NCI-H1436 (cell line): Measurements from ENCODE around the gene PEX11B.

ENCODE experiments used
- DNase-seq: peaks from one replicate; lab custom pipeline; 2025; lab: John Stamatoyannopoulos, UW

PEX11B gene

DNA sequence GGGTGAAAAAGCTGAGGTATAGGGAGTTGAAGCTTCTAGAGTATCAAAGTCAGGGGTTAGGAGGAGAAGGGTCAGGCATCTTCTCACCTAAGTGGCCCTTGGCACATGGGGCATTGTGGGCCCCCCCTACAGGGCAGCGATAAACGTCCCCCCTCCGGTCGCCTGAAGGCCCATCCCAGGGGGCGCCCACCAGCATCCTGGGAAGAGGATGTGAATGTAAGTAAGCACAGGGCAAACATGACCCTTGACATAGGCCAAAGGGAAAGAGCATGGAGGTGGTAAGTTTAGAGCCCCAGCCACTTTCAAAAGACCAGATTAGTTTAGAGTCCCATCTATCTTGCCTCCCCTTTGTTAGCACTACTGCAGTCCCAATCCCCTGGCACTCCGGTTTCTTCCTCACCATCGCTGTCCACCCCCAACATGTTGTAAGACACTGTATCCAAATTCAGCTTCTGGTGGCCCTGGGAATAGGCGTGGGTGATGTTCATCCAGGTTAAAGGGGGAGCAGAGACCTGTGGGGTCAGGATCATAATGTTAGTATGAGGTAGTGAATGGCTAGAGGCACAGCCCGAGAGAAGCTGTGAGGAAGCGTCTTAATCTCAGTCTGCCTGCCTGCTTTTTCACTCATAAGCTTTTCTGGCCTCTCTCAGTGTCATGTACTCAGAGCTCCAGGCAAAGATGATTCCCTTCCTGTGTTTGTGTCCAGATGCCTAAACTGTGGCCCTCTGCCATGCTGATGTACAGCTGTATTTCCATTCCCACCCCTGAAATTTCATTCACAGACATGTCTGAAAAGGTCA, 11.4 kb downstream of the PEX11B start:
- DNase-seq: no peak

DNA sequence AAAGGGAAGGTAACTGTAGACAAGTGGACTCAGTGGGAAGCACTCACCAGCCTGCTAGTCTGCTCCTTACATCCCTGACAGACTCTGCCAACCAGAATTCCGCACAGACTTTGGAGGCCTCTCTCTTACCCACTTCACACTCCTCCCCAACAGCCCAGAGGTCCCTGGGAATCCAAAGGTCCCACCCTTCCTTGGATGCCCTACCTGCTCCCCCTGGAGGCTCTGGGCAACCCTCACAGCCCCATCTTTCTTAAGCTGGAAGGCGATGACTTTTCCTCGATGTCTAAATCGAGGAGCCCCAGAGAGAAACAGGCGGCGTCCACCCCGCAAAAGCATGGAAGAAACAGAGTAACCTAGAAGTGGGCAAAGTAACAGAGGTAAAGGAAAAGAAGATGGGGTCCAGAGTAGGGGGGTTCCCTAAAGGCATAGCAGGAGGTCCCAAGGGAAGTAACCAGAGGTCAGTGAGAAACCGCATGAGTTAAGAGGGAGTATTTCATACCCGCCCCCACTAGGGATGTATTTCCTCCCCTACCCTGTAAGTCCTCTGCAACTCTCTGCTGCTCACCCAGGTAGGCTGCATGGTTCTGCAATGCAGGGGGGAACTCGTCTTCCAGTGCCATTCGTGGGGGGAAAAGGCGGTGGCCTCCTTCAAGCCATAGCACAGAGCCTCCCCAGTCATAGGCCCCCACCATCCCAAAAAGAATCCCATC, 17.1 kb downstream of the PEX11B start:
- DNase-seq: no peak

DNA sequence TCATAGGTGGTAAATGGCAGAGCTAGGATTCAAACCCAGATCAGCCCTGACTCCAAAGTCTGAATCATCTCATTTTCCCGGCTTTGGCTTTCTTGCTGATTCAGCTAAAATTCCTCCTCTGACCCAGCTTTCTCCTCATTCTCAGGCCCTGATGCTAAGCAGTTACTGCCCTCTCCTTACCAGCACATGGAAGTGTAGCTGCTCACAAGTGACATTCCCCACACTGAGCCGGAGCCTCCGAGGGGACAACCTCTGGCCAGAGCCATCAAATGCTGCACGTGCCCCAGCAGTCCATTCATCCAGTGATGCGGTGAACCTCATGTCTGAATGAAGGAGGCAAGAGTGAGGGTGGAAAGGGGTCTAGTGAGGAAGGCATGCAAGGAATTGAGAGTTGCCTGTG, 19.8 kb downstream of the PEX11B start:
- no peak for DNase-seq

DNA sequence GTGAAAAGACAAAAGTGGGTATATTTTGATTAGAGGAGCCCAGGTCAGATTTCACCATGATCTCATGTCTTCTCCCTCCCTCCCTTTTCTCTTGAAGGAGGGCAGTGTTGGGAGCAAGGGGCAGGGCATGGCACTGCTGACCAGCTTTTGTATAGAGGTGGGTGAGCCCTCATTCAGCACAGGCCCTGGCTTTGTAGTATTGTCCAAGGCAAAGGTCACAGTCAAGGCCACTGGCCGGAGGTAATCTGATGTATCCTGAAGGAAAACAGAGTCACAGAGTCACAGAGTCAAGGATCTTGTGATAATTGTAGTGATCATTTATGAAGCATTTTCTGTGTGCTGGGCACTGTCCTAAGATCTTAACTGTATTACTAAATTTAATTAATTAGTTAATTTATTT, 20.5 kb downstream of the PEX11B start:
- DNase-seq: no peak

DNA sequence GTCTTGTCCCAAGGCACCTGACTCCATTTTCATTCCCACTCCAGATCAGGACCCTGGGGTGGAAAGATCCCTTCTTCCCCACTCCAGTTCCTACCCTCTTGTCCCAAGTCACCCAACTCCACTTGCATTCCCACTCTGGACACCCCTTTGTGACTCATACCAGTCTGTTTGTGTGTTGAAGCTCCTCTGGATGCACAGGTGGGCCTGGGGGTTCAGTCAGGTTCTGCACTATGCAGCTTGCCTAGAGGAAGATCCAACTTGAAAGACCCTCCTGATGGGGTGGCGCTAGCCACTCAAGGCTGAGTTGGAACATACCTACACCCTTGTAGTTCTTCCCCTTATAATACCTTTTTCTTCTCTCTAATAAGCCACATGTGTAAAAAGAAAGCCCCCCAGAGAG, 23.0 kb downstream of the PEX11B start:
- DNase-seq: no peak

DNA sequence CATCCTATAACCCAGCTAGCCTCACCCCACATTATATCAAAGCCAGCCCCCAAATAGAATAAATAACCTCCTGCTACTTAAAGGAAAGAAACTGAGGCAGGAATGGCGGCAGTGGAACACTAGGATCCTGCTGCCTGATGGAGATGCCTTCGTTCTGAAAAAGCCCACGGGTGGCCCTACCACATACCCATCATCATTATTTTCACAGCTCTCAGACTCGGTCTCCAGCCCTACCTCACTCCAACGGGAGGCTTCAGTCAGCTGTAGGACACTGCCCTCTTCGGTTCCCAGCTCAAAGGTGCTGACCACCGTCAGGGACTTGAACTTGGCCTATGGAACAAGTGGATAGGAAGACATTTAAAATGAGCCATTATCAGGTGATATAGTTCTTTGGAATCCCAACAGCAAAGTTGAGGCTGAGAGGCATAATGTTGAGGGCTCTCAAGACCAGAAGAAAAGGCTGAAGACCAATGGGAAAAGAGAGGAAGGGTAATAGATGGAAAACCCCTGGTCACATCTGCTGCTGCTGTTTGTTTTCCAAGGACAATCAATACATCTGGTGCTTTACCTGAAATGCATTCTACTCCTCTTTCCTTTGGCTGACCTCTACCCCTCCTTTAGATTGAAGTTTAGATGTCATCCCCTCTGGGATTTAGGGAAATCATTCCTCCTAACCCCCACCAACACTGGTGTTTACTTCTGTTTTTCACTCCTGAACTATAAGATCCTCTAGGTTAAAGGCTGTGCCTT, 25.0 kb downstream of the PEX11B start:
- DNase-seq: no peak

DNA sequence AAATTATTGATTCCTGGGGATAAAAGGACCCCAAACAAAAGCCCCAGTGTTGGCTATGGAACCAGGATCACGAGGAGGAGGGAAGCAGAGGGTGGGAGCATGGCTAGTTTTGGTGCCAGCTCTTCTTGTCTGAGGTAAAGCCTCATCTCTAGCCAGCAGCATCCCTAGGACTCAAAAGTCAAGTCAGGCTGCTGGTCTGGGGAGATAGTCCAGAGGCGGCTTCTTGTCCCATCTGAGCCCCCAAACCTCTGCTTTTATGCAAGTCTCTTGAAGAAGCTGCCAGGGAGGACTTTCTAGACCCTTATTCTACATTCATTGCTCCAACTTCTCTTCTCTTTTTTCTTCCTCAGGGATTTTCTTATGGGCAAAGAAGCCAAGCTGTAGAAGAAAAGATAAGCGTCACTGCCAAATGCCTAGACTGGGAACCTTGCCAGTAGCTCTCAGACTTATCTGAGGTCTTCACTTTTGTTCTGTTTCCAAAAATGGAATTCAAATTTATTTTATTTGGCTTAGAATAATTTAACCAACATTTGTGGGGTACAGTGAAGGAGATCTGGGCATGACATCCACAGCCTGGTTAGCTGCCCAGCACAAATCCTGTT, 25.9 kb downstream of the PEX11B start:
- no peak for DNase-seq

DNA sequence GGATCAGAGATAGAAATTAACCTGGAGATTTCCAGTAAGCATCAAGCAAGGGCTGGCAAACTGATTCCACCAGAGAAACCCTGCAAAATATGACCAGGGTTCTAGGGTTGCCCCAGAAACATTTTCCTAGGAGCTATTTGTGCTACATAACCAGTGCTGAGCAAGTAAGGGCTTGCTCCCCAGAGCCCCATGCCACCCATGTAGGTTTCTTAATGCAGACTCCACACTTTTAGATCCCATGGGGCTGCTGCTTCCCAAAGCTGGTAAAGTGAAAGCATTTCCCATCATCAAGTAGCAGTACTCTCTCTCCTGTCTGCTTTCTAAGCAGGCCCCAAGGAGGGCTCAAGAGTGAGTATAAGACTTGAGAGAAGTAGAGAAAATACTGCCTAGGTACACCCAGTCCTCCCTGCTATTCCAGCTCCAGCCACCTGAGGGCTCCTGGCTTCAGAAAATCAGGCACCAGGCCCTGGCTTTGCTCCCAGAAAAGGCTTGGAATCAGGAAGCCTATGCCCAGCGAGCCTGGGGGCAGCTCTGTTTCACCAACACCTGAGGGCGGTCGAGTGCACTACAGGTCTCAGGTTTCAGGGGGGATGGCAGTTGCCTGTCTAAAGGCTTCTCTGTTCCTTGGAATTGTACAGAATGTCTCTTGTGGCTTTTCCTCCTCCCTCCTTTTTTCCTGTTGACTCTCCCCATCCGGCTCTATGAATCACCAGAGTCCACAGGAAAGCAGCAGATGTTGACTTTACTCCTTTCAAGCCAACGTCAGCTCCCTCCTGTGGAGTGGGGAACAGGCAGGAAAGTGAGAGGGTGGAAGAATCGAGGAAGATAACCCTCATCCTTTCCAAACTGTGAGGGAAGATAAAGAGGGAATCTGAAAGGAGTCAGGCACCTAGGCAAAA, 26.7 kb downstream of the PEX11B start:
- peak; percentile 83 for DNase-seq

DNA sequence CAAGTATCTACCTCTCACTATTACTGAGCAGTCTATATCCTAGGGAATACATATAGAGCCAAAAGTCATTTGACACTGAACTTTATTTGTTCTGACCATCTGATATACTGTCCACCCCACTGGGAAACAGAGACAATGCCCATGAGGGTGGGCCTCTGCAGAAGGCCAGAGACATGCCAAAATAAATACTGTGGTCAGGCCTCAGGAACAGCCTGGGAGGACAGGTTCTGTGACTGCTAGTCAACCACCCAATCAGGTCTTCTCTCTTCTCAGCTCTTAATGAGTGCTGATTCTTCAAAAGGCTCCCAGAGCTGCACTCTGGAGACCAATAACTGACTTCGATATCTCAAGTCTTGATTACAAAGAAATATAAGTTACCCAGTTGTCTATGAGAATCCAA, 27.4 kb downstream of the PEX11B start:
- DNase-seq: no peak

DNA sequence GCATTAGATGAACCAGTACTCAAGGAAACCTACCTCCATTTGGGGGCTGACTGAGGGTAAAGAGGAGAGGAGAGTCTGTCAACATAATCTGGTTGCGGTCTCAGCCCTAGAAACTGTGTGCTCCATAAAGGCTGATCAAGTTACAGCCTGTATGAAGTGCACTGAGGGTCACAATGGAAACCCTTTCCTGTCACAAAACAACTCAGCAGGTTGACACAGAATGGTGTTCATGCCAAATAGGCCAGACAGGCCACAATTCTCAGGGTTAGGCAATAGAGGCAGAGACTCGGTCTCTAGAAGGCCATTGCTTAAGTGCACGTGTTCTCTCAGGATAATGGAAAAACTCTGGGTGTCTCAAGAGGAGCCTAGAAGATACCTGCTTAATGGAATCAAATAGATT, 28.8 kb downstream of the PEX11B start:
- peak; percentile 7 for DNase-seq

DNA sequence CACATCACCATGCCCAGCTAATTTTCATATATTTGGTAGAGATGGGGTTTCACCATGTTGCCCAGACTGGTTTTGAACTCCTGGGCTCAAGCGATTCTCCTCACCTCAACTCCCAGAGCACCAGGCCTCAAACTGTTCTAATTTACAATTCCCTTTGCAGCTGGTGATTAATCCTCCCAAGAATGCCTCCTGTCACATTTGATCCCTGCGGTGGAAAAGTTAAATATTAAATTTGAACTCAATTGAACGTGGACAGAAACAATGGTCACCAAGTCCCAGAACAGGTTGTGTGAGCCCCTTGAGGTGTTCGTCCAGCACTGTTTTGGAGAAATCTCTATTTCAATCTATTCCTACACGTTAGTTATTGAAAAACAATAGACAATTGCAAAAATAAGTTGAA, 30.9 kb downstream of the PEX11B start:
- no peak for DNase-seq

DNA sequence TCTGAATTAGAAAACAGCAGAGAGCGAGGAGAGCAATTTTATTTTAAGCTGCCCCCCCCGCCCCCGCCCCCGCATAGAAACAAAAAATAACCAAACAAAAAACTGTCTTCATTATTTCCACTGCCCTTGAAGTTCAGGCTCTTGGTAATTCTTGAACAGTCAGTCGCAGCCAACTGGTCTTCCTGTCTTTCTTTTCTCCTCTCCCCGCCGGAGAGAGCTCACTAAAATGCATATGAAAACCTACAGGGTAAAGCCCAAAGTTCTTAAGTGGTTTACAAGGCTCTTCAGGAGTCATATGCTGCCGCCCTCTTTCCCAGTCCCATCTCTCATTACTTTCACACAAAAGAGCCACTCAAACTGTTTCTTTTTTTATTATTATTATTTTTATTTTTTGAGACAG, 31.7 kb downstream of the PEX11B start:
- DNase-seq: no peak

DNA sequence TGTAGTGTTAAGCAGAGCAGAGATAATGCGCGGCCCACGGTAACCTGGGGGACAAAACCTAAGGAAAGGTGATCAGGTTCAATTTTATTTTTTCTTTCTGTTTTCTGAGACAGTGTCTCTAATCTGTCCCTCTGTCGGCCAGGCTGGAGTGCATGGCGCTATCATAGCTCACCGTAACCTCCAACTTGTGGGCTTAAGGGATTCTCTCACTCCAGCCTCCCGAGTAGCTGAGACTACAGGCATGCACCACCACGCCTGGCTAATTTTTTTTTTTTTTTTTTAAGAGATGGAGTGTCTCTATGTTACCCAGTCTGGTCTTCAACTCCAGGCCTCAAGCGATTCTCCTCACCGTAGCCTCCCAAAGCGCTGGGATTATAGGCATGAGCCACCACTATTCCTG, 32.1 kb downstream of the PEX11B start:
- no peak for DNase-seq

DNA sequence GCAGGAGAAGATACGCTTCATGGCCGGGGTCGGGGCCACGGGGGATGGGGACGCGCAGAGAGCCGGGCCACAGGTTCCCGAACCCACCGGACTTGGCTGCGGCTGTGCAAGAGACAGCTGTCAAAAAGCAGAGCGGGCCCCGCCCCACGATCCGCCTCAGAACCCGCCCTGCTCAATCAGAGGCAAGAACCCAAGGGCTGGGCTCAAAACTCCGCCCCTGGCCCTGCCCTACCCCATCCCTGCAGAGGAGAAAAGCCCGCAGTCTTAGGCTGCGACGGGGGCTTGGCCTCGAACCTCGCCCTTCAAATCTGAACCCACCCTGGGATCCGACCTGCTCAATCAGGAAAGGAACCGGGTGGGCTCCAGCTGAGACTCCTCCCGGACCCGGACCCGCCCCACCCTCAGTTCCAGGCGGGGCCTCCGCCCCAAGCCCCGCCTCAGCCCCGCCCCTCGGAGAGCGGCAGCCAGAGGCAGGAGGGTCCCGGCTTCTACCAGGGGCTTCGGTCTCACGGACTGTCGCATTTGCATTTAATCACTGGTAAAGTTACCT, 32.7 kb downstream of the PEX11B start, which contains the start of gene ANKRD35:
Gene ANKRD35 (minus strand): TSS at position 129 of the 550 bp plus-strand sequence. CDS start 108 bp downstream, at position 21.
- DNase-seq: peak; percentile 68

DNA sequence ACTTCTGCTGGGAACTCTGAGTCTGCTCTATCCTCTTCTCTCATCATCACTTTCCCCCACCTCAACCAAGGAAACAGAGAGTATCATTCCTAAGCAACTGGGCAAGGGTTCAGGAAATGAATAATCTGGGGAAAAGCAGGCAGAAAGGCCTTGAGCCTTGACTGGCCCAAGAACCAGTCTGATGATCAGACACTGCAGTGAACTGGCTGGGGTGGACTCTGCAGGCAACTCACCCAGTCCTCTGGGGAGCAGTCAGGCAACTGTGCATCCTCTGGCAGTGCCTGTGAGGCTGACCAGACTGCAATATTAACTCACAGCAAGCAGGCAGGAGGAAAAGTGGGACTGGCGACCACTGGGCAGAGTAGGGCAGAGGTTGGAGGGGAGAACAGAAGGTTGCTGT, 33.8 kb downstream of the PEX11B start:
- no peak for DNase-seq

DNA sequence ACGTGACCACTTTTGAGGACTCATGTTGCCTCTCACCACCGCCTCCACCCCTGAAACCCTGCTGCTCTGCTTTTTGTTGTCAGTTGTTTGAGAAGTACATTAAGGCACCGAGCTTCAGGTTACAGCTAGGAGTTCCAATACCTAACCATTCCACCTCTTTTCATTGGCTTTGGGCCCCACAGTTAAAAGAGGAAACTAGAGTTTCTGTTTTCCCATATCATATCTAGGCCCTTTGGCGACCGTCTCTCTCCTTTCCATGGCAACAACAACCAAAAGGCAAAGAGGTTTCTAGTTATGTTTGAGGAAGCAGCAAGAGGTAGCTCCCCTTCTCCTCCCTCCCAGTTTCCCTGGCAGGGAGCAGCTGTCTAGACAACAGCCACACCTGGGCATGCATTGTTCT, 38.7 kb downstream of the PEX11B start:
- peak; percentile 28 for DNase-seq

DNA sequence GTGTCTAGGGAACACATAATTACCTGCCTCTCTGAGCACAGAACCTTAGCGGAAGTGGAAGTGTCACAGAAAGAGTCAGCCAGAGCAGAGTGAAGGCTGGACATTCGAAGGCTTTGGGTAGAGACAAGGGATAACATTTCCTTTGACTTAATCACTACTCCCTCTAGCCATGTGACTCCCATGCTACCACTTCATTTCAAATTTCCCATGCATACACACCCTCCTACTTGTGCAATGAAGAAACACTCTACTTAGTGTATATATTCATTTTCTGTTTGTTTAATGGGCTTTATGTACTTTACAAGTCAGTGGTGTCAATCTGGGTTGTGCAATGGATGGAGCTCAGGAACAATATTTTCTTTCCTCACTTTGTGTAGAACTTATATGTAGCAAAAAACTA, 39.8 kb downstream of the PEX11B start:
- DNase-seq: no peak

DNA sequence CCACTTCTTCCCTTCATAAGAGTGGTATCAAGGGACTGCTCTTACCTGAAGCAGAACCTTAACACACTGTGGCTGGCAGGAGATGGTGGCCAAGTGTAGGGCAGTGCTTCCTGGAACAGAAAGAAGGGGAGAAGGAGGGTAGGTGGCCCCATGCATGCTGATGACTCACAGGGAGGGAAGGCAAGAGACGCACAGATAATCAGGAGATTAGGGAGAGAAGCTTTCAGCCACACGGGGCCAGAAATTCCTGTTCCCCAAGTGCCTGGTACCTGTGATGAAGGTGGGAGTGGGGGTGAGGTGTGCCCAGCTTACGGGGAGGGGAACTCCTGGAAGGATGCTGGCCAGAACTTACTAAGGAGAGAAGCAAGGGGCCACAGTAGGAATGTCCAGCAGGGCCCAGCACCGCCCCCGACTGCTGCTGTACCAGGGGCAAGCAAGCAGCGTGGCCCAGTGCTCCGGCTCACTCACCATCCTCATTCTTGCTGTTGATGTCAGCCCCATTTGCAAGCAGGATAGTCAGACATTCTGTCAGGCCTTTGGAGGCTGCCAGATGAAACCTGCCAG, 40.5 kb downstream of the PEX11B start:
- no peak for DNase-seq

DNA sequence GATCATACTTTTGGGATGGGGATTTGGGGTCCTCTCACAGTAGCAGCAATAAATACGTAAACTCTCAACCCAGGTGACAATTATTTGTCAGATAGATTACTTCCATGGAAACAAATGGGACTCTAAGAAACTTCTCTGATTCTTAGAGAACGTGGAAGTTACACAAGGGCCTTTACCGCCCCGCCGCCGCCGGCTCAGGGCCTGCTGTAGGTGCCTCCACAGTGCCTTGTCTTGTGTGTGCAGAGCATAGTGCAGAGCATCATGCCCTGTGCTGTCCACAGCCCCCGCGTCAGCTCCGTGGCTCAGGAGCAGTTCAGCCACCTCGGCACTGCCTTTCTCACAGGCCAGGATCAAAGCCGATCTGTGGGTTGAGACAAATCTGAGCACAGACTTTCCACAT, 43.9 kb downstream of the PEX11B start:
- no peak for DNase-seq

DNA sequence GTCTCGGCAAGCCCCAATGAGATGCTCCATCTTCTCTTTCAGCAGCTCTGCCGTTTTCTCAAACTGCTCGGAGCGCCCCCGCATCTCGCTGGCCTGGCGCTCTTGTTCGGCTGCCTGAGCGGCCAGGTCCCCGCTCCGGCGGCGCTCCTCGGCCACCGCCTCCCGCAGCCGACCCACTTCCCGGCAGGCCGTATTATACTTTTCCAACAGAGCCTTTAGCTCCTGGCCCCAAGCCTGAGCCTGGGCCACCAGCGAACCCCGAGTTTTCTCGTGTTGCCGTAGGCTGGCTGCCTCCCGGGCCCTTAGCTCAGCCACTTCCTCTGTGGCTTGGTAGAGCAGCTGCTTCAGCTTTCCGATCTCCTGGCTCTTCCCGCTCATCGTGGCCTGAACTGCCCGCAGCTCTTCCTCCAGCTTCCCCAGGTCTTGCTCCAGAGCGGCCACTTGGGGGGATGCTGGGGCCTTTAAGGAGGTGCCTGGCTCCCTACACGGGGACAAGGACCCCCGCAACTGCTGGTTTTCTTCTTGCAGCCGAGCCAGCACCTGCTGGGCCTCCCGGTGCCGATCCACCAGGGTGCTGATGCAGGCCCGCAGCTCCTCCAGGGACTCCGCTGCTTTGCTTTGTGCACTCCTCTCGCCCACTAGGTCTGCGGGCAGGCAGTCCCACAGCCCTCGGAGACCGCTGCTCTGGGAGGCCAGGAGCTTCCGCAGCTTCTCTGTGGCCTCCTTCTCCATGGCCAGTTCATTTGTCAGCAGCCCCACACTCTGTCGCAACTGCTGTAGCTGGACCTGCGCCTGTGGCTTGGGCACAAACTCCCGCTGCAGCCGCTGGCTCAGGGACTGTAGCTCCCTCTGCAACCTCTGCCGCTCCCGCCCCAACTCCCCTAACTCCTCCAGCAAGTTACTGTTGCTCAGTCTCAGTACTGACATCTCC, 46.3 kb downstream of the PEX11B start:
- no peak for DNase-seq
